Esophagus squamous epithelium (tissue), 4 donors: ENCODE results near the gene TMEM191C.
"Not testable (repeated sequence)": the region's sequence is repeated elsewhere in the genome, so short reads cannot be mapped to it uniquely, and the experiment has no call there.

Experiments used
- CTCF ChIP-seq, 6 experiments: fragments of 450-650 bp in 4 of 6; fragments of 200-600 bp in 2 of 6; sonication (generic) in 2 of 6; IDR thresholded peaks; one replicate each; pipeline ENCODE4 v1.5.1; 2016 to 2019; ENCODE audit warnings: antibody characterized with exemption in 6 of 6, mild to moderate bottlenecking in 4 of 6, moderate library complexity in 4 of 6
- POLR2A ChIP-seq, 4 donors: fragments of 450-650 bp; IDR thresholded peaks; one replicate each; pipeline ENCODE4 v1.6.1; 2017; ENCODE audit warnings: antibody characterized with exemption in 4 of 4, mild to moderate bottlenecking in 4 of 4, moderate library complexity in 3 of 4

- not testable (repeated sequence) for TF ChIP-seq POLR2A, CTCF (IDR thresholded peaks at IDR 0.05)
Measured at GRCh38 chr22:21498489-21498888, 31.3 kb downstream of the TMEM191C start.
